GM23248 (cell line): ENCODE data around the gene GPC1.

Experiments
- EZH2 ChIP-seq: fragments of 200-600 bp; sonication (generic); IDR thresholded peaks from 2 replicates; pipeline ENCODE4 v1.6.1; 2018; ENCODE audit warnings: antibody characterized with exemption, mild to moderate bottlenecking; ENCODE audit not compliant: insufficient read depth, poor library complexity, severe bottlenecking
- EZH2phosphoT487 ChIP-seq: fragments of 200-600 bp; sonication (generic); IDR thresholded peaks from 2 replicates; pipeline ENCODE4 v1.6.1; 2018; ENCODE audit warnings: antibody characterized with exemption, moderate library complexity, mild to moderate bottlenecking, low read depth; ENCODE audit not compliant: insufficient read depth

- TF ChIP-seq EZH2 (no peak), EZH2phosphoT487 (no peak)
Observed at GRCh38 chr2:240443891-240444301, 8.4 kb downstream of the GPC1 start.
